Measurements from ENCODE around the gene DLGAP1.

DNA sequence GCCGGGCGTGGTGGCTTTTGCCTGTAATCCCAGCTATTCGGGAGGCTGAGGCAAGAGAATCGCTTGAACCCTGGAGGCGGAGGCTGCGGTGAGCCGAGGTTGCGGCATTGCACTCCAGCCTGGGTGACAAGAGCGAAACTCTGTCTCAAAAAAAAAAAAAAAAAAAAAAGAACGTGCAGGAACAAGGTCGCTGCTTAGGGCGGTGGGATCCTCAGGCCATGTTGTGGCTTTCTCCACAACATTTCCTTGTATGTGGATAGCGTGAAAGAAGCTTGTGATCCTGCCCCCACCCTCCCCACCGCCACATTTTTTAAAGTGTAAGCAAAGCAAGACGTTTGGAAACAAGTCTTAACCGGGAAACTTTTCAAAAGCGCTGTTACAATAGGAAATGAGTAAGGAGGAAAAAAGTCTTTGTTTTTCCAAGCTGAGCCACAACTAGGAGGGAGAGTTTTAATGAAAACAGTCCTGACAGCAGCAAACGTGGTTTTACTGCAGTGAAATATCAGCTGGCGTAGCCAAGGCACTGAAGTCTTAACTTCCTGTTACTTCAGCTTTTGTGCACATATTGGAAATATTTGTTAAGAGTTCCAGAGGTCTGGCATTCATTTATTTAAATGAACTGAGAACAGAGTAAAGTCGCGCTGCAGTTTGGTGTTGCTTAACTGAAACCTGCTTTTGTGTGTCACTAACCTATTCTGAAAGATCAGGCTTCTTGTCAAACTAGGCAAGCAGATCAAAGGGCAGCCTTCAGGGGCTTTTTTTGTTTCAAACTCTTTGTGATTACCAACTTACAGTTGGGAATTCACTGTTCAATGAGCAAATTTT is 1001.4 kb downstream of the DLGAP1 start:
- TF ChIP-seq CTCF (conservative IDR thresholded peaks at IDR 0.05; ENCODE audit: low read depth, low read length) (no peak), POLR2A (IDR thresholded peaks at IDR 0.05; ENCODE audit: low read depth, low read length) (peak; percentile 80), SMC3 (IDR thresholded peaks at IDR 0.05; ENCODE audit: low read depth, low read length) (0 out of 2 replicates have a peak, but pooled peaks have one; percentile 8)
